ENCODE measurements around the gene IGSF8. TPM values are rescaled to one million over a fixed set of nuclear protein-coding genes. Genes with fewer than 3 reads are reported as not detected.

Gene IGSF8
- total RNA-seq, 1 experiment from 2014 or later = 101 TPM

GRCh38 chr1:160099716-160100375 is 1.4 kb upstream of the IGSF8 start:
- H3K9me3 Mint-ChIP-seq = no peaks in the 10 kb centered on the region
- H3K27me3 Mint-ChIP-seq (ENCODE audit: low read depth) = peaks cover 5% of the 10 kb centered on the region; the same call in 1 of the 2 replicates
- DNase-seq (ENCODE audit: low spot score) = no peak
- ChIA-PET POLR2A (interaction anchor here (0.8 kb wide), 2 partner anchors 21 to 185 kb away, joined by 3 read pairs; partner anchors contain the start of gene PEX19), CTCF (interaction anchor here (0.8 to 9.3 kb wide), 15 partner anchors 9 to 277 kb away, joined by 3 to 170 read pairs (median 14); partner anchors contain the start of gene ATP1A2)
- no peak for ATAC-seq
- H3K27ac Mint-ChIP-seq = no peak overlapping the region; the same call in 1 of the 2 replicates
- peak overlapping the region; percentile 69; the same call in 1 of the 2 replicates for H3K4me3 Mint-ChIP-seq
- no peak for TF ChIP-seq AR (CRISPR knock-in tag; IDR thresholded peaks at IDR 0.05)
- H3K4me1 Mint-ChIP-seq = peaks cover 71% of the 10 kb centered on the region
- peaks cover 2% of the 10 kb centered on the region; the same call in 1 of the 2 replicates for H3K36me3 Mint-ChIP-seq

GRCh38 chr1:160098852-160099561 is 588 bp upstream of the IGSF8 start:
- CTCF ChIA-PET = interaction anchor here (0.7 to 6.5 kb wide), 22 partner anchors 9 to 277 kb away, joined by 3 to 170 read pairs (median 8); partner anchors contain the start of gene ATP1A2

More at GRCh38 chr1:160098852-160099561, 588 bp upstream of the IGSF8 start:
- Mint-ChIP-seq H3K4me3 (peak overlapping the region; percentile 69), H3K9me3 (no peaks in the 10 kb centered on the region), H3K27me3 (ENCODE audit: low read depth) (peaks cover 5% of the 10 kb centered on the region; the same call in 1 of the 2 replicates), H3K27ac (peak overlapping the region; percentile 88), H3K36me3 (peaks cover 10% of the 10 kb centered on the region; the same call in 1 of the 2 replicates), H3K4me1 (peaks cover 71% of the 10 kb centered on the region)
- DNase-seq (ENCODE audit: low spot score) (peak; percentile 99), ATAC-seq (peak; percentile 78)
- no peak for TF ChIP-seq MLX (CRISPR knock-in tag; IDR thresholded peaks at IDR 0.05)
- TF ChIP-seq SOX15 (CRISPR knock-in tag; IDR thresholded peaks at IDR 0.05) = no peak
- no peak for TF ChIP-seq HMGXB4 (CRISPR knock-in tag; IDR thresholded peaks at IDR 0.05)
- TF ChIP-seq AR (CRISPR knock-in tag; IDR thresholded peaks at IDR 0.05) = no peak
- no peak for TF ChIP-seq ZNF121 (CRISPR knock-in tag; IDR thresholded peaks at IDR 0.05)
- TF ChIP-seq ETV6 (CRISPR knock-in tag; IDR thresholded peaks at IDR 0.05) = no peak
- no peak for TF ChIP-seq CREM (CRISPR knock-in tag; IDR thresholded peaks at IDR 0.05)
- no peak for TF ChIP-seq HMGA2 (CRISPR knock-in tag; IDR thresholded peaks at IDR 0.05)
- no peak for TF ChIP-seq ZNF317 (CRISPR knock-in tag; IDR thresholded peaks at IDR 0.05; ENCODE audit: borderline replicate concordance, low read depth)
- no peak for TF ChIP-seq E2F4 (CRISPR knock-in tag; IDR thresholded peaks at IDR 0.05; ENCODE audit: borderline replicate concordance, low read depth)
- no peak for TF ChIP-seq GABPB1 (CRISPR knock-in tag; IDR thresholded peaks at IDR 0.05)
- no peak for TF ChIP-seq FOXP1 (CRISPR knock-in tag; IDR thresholded peaks at IDR 0.05; ENCODE audit: borderline replicate concordance)
- no peak for TF ChIP-seq MXD4 (CRISPR knock-in tag; IDR thresholded peaks at IDR 0.05; ENCODE audit: borderline replicate concordance)
- no peak for TF ChIP-seq ZBTB21 (CRISPR knock-in tag; IDR thresholded peaks at IDR 0.05; ENCODE audit: borderline replicate concordance)
- TF ChIP-seq ZNF138 (CRISPR knock-in tag; conservative IDR thresholded peaks at IDR 0.05) = no peak
- no peak for TF ChIP-seq JUN (CRISPR knock-in tag; IDR thresholded peaks at IDR 0.05)
- no peak for TF ChIP-seq ZMAT4 (CRISPR knock-in tag; IDR thresholded peaks at IDR 0.05)
- TF ChIP-seq ZNF232 (CRISPR knock-in tag; IDR thresholded peaks at IDR 0.05) = no peak
- no peak for TF ChIP-seq USF2 (CRISPR knock-in tag; IDR thresholded peaks at IDR 0.05)
- TF ChIP-seq USF1 (CRISPR knock-in tag; IDR thresholded peaks at IDR 0.05) = no peak
- POLR2A ChIA-PET = interaction anchor here (0.8 to 2.1 kb wide), 7 partner anchors 10 to 186 kb away, joined by 3 to 6 read pairs (median 4); partner anchors contain the start of genes ATP1A2, DCAF8 and PEX19

All from WTC11 (cell line).